ENCODE data around the gene MIPEP.
A peak's percentile ranks its signal among the peaks of the same experiment; 100 is the strongest.

The MIPEP gene

DNA sequence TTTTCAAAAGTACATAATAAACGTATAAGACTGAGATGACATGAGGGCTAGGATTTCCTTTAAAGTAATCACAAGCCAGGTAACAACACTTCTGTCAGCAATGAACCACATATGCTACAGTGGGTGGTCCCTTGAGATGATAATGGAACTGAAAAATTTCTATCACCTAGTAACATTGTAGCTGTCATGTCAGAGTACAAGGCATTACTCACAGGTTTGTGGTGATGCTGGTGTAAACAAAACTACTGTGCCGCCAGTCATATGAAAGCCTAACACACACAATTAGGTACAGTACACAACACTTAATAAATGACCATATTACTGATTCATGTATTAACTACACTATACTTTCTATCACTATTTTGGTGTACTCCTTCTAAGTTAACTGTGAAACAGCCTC lies 36.8 kb downstream of the MIPEP start:
- no peak for DNase-seq (ENCODE audit: low read depth)

DNA sequence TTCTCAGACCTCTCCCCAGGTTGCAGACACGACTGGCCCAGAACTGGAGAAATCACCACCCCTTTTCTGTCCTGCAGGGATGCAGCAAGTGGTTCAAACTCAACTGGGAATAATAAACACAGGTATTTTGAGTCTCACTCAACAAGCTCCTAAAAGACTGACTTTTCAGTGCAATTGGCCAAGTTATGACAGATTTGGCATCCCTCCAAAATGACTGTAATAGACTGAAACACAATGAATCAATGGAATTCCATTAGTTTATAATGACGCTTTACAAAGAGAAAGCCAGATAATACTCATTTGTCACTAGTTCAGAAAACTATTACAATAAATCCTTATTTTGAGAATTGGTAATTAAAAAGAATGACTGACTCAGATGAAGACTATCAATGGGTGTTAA lies 38.1 kb downstream of the MIPEP start:
- DNase-seq (ENCODE audit: low read depth) = no peak

DNA sequence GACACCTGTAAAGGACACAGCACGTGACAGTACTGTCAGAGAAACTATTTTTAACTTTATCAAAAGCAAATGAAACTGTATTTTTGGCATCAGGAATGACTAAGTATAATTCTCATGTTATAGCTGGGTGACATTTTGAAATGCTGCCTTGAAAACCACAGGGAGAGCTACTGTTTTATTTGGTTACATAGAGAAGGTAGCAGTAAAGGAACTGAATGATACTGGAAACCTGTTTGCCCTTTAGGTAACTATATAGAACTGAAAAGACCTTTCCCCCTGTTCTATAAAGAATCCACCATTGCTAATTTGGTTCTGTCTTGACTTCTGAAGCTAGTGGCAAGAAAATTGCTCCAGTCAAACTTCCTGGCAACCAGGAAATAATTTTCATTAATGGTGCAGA lies 39.1 kb downstream of the MIPEP start:
- no peak for DNase-seq (ENCODE audit: low read depth)

DNA sequence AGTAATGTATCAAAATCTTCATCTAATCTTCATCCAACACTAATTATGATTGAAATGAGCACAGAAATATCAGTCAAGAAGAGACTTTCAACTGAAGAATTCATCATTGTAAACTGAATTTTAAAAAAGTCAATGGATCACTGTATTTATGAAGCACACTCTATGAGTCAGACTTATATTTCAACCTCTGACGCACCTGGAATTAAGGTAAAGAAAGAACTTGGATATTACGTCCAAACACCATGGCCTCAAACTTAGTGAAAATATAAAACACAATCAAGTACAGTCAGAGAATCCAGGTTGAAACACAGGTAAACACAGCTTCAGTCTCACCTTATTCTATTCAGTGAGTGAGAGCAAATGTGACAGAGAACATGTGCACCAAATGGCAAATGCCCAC lies 39.5 kb downstream of the MIPEP start:
- no peak for DNase-seq (ENCODE audit: low read depth)

DNA sequence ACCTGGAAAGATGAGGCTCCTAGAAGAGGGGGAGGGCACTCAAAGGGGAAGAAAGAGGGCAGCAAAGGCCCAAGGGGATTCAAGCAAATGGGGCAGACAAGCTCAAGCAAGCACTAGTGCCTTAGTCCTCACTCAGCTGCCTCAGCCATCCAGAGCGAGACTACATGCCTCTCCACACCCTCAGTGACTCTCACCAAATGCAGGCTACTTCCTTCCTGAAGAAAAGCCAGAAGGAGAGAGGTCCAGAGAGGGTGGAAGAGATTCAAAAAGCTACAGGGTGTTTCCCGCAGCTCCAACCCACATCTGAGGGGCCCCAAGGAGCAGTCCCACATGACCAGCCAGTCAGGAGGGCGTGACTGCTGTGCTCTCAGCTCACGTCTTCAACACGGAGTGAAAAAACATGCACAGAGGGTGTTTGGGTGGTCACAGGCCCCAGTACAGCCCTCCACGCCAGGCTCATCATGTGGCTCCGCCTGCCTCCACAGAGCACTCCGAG lies 40.5 kb downstream of the MIPEP start:
- DNase-seq (ENCODE audit: low read depth) = no peak

DNA sequence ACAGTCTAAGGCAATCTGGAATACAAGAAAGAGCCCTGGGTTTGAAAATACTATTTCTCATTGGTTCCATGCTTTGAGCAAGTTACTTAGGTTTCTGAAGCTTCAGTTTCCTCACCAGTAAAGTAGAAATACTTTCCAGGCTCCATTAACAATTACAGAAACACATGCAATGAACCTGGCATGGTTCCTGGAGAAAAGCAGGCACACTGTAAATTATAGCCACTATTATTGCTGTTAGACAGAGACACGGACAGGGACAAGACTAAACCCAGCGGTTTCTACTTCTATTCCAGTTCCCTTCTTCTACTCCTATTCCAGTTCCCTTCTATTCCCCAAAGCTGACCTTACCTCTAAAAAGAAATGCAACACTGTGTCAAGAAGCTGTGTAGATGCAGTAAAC lies 41.2 kb downstream of the MIPEP start:
- DNase-seq (ENCODE audit: low read depth) = no peak

DNA sequence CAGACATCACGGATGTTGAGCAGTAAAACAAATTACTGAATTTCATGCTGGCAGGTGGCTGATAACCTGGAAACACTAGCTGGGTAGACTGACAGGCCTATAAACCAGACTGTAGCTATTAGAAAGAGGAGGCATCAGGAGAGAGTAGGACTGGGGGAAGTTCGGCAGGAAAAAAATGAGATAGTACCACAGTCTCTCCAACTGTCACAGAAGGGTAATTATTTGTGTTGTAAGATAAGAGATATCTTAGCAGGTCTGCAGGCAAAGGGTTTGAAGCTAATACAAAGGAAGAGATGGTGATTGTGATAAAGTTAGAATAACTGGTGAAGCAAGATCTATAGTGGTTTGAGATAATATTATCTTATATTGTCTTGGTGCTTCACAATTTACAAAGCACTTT lies 41.7 kb downstream of the MIPEP start:
- DNase-seq (ENCODE audit: low read depth) = no peak

DNA sequence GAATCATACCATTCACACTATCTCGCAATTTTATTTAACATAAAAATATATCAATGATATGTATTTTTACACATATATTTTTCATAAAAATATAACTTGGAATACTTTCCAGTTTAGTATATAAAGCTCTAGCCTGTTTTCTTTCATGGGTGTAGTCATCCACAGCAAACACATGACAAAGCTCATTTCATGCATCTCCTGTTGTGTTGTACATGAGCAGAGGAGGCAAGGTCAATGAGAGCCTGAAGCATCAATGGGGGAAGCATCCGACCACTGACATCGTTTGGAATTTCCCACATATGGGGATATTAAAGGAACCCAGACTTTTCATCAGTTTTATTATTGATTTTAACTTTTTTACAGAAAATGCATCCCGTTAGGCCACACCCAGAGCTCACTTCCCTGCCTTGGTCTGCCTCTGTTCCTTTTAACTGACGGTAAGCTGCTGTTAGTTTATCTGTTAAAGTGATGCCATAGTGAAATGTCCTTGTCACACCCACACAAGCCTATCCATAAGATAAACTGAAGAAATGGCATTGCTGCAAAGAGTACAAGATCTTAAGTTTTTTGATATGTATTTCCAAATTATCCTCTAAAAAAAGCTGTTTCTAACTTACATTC lies 44.0 kb downstream of the MIPEP start:
- no peak for DNase-seq (ENCODE audit: low read depth)

DNA sequence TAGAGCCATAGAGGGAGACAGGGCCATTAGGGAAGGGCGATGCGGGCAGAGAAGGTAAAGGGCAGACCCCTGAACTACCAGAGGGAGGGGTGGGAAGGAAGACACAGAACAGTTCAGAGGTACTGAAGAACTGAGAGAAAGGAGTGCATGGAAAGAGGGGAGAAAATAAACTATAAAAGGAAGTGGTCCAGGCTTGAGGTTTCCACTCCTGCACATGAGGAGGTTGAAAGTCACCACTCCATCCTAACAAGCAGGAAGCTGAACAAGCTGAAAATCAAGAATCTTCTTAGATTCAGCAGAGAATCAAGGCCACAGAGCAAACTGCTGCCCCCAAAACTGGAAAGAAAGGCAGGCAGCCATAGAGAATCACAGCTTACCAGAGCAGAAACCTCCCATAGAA lies 45.1 kb downstream of the MIPEP start:
- no peak for DNase-seq (ENCODE audit: low read depth)

DNA sequence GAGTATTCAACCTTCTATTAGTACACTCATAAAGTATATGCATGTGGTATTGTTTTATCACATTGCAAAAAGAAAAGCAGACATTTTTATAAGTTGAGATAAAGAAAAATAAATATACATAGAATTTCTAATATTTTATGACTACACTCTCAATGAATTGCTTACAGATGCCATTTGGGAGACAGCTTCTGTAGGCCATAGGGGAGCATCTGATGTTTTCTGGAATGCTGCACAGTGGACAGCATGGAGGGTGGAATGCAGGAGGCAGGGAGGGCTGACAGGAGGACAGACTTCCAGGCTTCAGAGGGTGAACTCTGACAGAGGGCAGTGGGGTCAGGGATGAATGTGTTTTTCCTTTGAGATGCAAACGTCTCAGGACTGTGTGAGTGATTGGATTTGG lies 45.8 kb downstream of the MIPEP start:
- DNase-seq (ENCODE audit: low read depth) = no peak

DNA sequence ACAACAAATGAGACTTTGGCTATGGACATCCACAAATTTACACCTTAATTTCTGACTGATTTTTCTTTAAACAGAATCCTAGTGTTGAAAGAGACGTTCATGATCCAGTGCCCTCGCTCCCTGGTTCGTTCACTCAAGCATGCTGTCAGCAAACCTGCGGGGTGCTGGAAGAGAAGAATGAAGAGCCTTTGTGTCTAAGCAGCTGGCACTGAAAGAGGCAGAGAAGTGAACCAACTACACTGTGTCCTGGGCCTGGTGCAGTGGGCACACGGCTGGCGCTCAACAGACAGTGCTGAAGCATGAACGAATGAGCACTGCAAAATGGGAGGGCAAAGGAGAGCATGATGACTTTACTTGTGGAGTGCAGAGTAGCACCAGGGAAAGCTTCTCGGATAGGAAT lies 46.8 kb downstream of the MIPEP start:
- DNase-seq (ENCODE audit: low read depth) = no peak

DNA sequence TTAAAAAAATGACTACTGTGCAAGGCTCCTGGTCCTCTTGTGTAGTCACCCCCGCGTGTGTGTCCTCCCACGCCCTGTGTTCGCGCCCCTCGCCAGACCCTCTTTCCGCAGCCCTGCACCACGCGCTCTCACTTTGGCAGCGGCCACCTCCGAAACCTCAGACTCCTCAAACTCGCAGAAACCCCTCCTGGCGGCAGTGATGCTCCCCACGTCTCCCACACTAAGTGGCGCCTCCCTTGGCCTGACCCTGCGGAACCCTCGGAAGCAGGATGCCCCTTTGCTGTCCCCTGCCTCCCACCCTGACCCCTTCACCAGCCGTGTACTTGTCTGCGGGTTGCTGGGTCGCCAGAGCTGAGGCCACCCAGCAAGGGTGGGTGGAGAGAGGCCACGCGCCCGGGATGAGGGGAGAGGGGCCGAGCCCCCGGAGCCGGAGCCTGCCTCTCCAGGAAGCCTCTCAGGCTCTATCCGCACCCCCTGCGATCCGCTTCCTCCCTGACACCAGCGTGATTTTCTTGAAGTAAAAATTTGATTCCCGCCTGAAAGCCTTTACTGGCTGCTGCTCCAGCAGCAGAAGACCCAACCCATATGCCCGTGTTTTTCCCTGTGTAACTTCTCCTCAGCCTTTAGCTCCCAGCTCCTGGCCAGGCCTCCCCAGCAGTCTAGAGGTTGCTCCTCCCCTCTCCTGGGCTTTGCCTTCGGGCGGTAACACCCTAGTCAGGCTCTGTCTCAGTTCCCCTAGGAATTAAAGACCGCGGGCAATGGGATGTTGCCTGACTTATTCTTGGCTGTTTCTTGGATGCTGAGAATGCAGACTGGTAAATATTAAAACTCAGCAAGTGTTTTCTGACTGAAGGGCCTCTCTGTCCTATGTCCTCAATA lies 55.2 kb downstream of the MIPEP start:
- DNase-seq (ENCODE audit: low read depth) = no peak

DNA sequence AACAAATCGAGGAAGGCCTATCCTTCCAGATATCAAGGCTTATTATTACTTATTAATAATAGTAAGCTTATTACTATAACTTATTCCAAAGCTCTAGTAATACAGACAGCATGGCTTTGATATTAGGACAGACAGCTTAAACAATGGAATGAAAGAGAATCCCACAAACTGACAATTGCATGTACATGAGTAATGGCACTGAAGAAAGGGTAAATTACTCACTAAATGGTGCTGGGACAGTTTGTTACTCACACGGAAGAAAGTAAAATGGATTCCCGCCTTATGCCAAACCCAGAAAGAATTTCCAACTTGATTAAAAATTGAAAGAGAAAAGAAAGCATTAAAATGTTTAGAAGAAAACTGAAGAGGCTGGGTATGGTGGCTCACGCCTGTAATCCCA lies 60.3 kb downstream of the MIPEP start:
- DNase-seq (ENCODE audit: low read depth) = peak; percentile 42

DNA sequence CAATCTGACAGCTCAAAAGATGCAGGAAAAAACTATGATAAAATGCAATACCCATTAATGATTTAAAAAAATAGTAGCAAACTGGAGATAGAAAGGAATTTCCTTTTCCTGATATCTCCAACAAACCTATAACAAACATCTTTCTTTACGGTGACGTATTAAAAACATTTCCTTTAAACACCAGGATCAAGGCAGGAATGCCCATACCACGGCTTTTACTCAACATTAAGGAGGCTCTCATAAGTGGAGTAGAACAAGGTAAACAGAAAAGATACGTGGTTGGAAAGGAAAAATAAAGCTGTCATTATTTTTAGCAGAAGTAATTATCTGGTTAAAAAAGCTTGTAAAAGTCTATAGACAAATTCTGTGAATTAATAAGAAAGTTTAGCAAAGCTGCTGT lies 61.1 kb downstream of the MIPEP start:
- no peak for DNase-seq (ENCODE audit: low read depth)

DNA sequence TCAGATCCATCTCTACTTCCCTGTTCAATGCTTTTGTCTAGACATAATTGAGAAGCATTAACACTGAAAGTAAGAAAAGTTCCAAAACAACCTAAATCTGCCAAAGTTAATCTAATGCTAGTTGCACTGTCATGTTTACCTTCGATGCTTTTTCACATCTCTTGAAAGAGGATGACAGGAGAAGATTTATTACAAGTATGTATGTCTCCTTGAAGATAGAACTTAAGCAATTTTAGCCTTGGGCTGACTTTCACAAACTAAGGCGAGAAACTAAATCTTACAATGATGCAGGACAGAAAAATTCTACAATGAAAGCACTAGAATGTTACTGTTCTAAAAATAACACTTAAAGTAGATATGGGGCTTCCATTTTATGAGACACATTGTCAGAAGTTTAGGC lies 64.0 kb downstream of the MIPEP start:
- no peak for DNase-seq (ENCODE audit: low read depth)

DNA sequence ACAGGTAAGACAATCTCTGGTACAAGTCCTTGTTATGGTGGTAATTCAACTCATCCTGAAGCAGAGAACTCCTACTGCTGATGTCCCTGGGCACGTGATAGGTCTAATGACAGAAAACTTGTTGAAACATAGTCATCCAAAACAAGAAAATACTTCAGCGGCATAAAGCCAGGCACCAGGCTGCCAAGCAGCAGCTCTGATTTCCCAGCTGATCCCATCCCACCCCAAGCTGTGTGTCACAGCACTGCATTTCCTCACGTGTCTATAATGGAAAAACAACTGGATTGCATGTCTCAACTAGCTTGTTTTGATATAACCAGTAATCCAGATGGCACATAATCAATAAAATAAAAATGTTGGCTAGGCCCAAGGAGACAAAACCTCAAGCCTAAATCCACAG lies 64.8 kb downstream of the MIPEP start:
- DNase-seq (ENCODE audit: low read depth) = no peak

DNA sequence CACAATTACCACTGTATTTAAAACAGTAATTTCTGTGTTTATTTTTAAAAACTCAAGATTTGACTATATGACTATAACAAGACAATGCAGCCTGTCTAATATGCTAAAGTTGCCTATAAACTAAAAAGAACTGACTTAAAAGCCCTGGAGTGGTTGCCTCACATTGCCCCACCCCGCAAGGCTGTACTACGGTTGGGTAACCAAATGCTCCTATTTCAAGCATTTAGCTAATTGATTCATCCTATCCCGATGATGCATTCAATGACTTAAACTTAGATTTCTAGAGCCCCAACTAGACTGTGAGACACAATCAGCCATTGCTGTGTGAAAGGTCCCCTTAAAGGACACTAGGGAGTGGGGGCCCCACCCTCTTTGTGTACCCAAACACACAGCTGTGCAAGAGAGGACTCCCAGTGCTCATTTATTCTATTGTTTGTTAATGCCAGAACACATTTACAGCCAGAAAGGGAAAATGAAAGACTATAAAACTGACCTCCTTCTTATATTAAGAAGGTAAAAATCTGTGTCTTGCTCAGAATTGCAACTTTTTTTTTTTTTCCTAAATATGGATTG lies 66.9 kb downstream of the MIPEP start:
- no peak for DNase-seq (ENCODE audit: low read depth)

DNA sequence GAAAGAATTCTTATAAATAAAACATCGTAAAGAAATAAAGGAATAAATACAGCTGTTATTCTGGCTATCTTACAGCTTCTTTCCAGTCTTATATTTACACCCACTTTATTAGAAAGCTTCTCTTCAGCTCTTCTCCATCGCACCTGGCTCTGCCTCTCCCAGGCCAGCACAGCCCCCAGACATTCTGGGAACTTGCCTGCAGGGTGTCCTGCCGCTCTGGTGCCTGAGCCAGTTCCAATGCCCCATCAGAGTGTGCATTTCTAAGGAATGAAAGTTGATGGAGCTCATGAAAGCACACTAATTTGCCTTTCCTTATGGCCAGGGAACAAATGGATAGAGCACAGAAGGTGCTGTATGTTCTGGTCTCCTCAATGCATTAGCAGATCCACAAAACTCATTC lies 68.7 kb downstream of the MIPEP start:
- DNase-seq (ENCODE audit: low read depth) = no peak

DNA sequence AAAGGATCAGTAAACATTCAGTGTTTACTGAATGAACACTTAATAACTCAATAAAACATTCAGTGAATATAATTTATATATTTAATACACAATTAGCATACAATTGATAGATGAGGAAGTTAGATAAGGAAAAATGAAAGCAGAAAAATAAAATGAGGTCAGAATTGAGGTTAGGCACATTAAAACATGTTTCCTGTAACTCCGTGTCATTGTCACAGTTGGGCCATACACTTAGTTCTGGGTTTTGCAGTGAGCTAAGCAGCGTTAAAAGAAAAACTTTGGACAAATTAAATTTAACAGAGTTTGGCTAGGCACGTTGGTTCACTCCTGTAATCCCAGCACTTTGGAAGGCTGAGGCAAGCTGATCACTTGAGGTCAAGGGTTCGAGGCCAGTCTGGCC lies 71.4 kb downstream of the MIPEP start:
- no peak for DNase-seq (ENCODE audit: low read depth)

DNA sequence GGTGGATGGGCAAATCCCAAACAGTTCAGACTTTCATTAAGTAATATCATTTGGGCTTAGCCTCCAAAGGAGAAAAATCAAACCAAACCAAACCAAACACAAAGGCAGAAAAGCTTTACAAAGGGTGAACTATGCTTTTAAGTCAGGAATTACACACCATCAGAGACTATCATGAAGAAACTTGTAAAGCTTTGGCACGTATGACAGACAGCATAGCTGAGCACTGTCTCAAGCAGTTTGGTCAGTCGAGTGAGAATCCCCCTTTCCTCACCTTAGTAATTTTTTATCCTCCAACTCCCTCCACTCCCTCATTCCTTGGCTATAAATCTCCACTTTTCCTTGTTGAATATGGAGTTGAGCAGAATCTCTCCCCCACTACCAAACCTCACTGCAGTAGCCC lies 72.1 kb downstream of the MIPEP start:
- DNase-seq (ENCODE audit: low read depth) = no peak

DNA sequence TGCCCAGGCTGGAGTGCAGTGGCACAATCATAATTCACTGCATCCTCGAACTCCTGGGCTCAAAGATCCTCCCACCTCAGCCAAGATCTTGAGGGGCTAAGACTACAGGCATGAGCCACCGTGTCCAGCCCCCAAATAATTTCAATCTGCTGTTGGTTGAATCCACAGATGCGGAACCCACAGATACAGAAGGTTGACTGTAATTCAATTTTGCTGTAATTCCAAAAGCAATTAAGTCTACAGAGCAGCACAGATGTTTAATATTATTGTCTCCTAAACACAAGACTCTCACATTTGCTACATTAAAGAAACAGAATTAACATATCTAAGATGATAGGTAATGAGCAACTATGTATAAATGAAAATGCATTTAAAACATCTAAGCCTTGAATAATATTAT lies 75.6 kb downstream of the MIPEP start:
- DNase-seq (ENCODE audit: low read depth) = no peak

DNA sequence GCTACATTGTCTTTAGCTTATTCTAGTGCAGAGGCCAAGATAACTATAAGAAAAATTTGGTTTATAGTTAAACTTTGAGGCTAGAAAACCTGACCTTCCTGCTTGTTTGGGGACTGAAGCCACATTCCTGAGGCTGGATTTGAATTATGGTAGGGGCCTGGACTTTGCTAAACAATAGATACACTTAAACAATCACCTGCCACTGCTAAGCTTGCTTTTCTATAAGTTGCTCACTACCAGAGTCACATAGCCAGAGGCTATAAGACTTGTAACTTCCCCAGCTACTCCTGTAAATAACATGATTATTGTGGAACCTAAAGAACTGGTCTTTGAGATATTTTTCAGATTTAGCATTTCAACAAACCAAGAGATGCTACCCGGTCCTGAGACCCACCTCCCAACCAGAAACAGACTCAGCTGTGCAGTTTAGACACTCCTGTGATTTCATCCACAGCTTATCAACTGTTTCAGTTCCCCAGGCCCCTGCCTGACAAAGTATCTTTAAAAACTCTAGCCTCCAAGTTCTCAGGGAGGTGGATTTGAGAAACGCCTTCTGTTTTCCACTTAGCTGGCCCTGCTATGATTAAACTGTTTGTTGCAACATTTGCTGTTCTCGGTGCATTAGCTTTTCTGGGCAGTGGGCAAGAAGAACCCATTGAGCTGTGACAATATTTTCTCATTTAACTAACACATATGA lies 77.7 kb downstream of the MIPEP start:
- no peak for DNase-seq (ENCODE audit: low read depth)
